ENCODE data around the gene PRKCE. TPM values are rescaled to one million over a fixed set of nuclear protein-coding genes. Genes with fewer than 3 reads are reported as not detected.
"Not testable (repeated sequence)": the region's sequence is repeated elsewhere in the genome, so short reads cannot be mapped to it uniquely, and the experiment has no call there.

PRKCE gene
- total RNA-seq, 4 donors from 2014 or later: 20.0 to 29.7 (median 25.2) TPM

DNA sequence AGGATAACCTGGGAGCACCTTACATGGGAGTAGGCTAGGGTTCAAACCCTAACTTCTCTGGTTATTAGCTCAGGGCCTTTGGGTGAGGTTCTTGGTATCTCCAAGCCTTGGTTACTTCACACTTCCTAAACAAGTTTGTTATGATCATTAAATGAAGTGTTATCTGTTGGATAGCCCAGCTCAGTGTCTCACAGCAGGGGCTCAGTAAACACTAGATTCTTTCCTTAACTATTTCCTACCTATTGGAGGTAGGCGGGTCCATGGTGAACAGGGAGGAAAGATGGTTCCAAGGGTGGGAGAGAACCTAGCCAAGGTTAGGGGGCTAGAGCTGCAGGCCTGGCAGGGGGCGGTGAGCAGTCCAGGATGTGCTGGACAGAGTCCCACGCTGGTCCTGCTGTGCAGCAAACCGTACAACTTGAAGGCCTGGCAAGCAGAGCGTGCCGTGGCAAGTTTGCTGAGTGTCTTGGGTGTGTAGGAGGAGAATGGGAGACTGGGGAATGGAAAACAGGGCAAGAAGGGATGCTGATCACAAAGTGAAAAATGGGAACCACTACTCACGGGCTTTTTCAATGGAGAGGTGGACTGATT, 259.1 kb downstream of the PRKCE start:
- no peak for DNase-seq
- no peaks in the 10 kb centered on the region for H3K36me3 ChIP-seq
- no peak overlapping the region for H3K27ac ChIP-seq
- TF ChIP-seq POLR2A (IDR thresholded peaks at IDR 0.05): no peak
- TF ChIP-seq, protein P1, sequence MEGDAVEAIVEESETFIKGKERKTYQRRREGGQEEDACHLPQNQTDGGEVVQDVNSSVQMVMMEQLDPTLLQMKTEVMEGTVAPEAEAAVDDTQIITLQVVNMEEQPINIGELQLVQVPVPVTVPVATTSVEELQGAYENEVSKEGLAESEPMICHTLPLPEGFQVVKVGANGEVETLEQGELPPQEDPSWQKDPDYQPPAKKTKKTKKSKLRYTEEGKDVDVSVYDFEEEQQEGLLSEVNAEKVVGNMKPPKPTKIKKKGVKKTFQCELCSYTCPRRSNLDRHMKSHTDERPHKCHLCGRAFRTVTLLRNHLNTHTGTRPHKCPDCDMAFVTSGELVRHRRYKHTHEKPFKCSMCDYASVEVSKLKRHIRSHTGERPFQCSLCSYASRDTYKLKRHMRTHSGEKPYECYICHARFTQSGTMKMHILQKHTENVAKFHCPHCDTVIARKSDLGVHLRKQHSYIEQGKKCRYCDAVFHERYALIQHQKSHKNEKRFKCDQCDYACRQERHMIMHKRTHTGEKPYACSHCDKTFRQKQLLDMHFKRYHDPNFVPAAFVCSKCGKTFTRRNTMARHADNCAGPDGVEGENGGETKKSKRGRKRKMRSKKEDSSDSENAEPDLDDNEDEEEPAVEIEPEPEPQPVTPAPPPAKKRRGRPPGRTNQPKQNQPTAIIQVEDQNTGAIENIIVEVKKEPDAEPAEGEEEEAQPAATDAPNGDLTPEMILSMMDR (IDR thresholded peaks at IDR 0.05): no peak
- H3K4me1 ChIP-seq: peaks cover 0 to 13% (median 0%) of the 10 kb centered on the region in 4 donors
- no peaks in the 10 kb centered on the region for H3K27me3 ChIP-seq
- no peak overlapping the region for H3K4me3 ChIP-seq
- H3K9me3 ChIP-seq: no peaks in the 10 kb centered on the region

DNA sequence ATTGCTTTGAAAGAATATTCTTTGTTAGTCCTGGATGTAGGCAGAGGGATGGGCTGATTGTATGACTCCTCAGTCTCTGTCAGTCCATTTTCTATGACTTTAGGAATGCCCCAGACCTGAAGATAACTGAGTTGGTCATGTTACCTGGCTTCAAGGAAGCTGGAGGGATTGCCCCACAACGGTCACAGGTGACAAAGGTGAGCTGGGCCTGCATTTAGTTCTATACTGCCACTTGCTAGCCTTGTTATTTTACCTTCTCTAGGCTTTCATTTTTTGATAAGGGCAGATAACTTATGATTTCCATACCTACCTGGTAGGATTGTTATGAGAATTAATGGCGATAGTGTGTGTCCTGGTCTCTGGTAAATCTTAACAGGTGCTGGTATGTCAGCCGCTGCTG, 260.1 kb downstream of the PRKCE start:
- Histone ChIP-seq H3K27ac (peak overlapping the region in 2 of 4 donors; percentile 35 to 54), H3K27me3 (no peaks in the 10 kb centered on the region), H3K4me1 (peaks cover 0 to 13% (median 0%) of the 10 kb centered on the region in 4 donors), H3K4me3 (no peak overlapping the region), H3K9me3 (no peaks in the 10 kb centered on the region), H3K36me3 (no peaks in the 10 kb centered on the region)
- no peak for DNase-seq
- no peak for TF ChIP-seq POLR2A (IDR thresholded peaks at IDR 0.05)
- TF ChIP-seq, protein P1 (IDR thresholded peaks at IDR 0.05): no peak

DNA sequence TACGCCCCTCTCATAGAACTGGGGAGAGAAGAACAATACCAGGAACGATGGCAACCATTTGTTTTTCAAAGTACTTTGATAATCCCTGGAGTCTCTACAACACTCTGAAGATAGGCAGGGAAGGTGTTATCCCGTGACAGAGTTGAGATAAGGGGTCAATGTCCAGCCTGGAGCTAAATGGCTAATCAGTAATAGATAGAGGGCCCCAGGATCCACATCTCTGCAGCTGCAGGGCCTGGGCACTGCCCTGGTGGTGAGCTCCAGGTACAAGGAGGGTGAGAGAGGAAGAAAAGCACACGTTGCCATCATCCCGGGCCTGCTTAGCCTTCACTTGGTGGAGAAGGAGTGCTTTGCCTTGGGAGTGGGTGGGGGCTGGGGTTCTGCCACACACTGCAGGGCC, 260.6 kb downstream of the PRKCE start:
- Histone ChIP-seq H3K27ac (peak overlapping the region in 2 of 4 donors; percentile 35 to 54), H3K27me3 (no peaks in the 10 kb centered on the region), H3K36me3 (no peaks in the 10 kb centered on the region), H3K9me3 (no peaks in the 10 kb centered on the region), H3K4me3 (no peak overlapping the region), H3K4me1 (peaks cover 0 to 13% (median 0%) of the 10 kb centered on the region in 4 donors)
- no peak for TF ChIP-seq POLR2A (IDR thresholded peaks at IDR 0.05)
- TF ChIP-seq, protein P1 (IDR thresholded peaks at IDR 0.05): peak in 3 of 6 experiments; percentile 48 to 53 (median 53)
- DNase-seq: peak in 2 of 3 donors; percentile 63 to 76

DNA sequence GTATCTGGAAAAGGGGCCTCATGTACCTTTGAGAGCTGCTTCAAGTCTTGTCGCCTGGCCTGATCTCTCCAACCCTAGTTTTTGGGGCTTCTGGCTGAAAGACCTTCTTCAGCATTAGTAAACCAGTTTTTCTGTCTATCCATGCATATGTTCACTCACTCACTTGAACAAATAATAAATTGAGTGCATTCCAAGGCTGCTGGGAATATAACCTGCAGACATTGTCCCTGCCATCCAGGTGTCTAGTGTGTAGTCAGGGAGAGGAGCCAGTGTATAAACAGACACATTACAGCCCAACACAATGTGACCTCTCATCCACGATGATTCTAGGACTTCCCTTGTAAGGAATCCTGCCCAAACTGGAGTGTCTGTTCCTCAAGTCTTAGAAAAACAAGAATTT, 262.1 kb downstream of the PRKCE start:
- Histone ChIP-seq H3K27ac (no peak overlapping the region), H3K36me3 (no peaks in the 10 kb centered on the region), H3K4me1 (peaks cover 0 to 13% (median 0%) of the 10 kb centered on the region in 4 donors), H3K9me3 (no peaks in the 10 kb centered on the region), H3K27me3 (no peaks in the 10 kb centered on the region), H3K4me3 (no peak overlapping the region)
- TF ChIP-seq, protein P1 (IDR thresholded peaks at IDR 0.05): no peak
- no peak for TF ChIP-seq POLR2A (IDR thresholded peaks at IDR 0.05)
- no peak for DNase-seq

DNA sequence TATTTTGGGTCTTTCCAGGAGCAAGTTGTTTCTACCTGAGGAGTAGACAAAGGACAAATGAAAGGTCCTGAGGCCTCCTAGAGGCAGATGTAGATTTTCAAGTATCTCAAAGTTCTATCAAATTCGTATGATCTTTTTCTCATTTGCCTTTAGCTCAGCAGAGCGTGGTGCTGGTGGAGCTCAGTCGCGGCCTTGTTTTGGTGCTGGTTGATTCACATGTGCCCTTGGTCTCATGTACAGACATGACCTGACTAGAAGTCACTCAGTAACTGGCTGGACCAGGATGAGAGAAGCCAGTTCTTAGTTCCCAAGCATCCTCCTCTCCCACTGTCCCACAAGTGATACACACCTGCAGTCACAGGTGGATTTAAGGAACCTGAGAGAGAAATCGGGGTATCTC, 264.0 kb downstream of the PRKCE start:
- Histone ChIP-seq H3K36me3 (no peaks in the 10 kb centered on the region), H3K9me3 (no peaks in the 10 kb centered on the region), H3K4me1 (peaks cover 0 to 16% (median 0%) of the 10 kb centered on the region in 4 donors), H3K27ac (no peak overlapping the region), H3K4me3 (no peak overlapping the region), H3K27me3 (no peaks in the 10 kb centered on the region)
- DNase-seq: no peak
- TF ChIP-seq POLR2A (IDR thresholded peaks at IDR 0.05): no peak
- TF ChIP-seq, protein P1 (IDR thresholded peaks at IDR 0.05): no peak

DNA sequence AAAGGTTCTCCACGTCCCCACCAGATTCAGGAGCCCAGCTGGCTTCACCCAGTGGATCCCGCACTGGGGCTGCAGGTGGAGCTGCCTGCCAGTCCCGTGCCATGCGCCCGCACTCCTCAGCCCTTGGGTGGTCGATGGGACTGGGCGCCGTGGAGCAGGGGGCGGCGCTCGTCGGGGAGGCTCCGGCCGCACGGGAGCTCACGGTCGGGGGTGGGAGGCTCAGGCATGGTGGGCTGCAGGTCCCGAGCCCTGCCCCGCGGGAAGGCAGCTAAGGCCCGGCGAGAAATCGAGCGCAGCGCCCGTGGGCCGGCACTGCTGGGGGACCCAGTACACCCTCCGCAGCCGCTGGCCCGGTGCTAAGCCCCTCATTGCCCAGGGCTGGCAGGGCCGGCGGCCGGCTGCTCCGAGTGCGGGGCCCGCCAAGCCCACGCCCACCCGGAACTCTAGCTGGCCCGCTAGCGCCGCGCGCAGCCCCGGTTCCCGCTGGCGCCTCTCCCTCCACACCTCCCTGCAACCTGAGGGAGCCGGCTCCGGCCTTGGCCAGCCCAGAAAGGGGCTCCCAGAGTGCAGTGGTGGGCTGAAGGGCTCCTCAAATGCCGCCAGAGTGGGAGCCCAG, 266.2 kb downstream of the PRKCE start:
- H3K4me3 ChIP-seq, H3K27me3 ChIP-seq, H3K36me3 ChIP-seq, DNase-seq, H3K9me3 ChIP-seq, H3K4me1 ChIP-seq, H3K27ac ChIP-seq: not testable (repeated sequence)
